ENCODE measurements around the gene DERL3.
"Not testable (repeated sequence)": the region's sequence is repeated elsewhere in the genome, so short reads cannot be mapped to it uniquely, and the experiment has no call there.

DERL3 gene

GRCh38 chr22:23838681-23839468 is at the start of gene DERL3:
DERL3 (minus strand) TSS chr22:23839006; CDS start chr22:23838987, 19 bp downstream.
- DNase-seq (ENCODE audit: low read depth) = peak; percentile 95

- DNase-seq (ENCODE audit: low read depth) = no peak
These were observed 45.3 kb upstream of the DERL3 start for GRCh38 chr22:23884140-23884539.

GRCh38 chr22:23883658-23884057 is 44.9 kb upstream of the DERL3 start:
- DNase-seq (ENCODE audit: low read depth) = no peak

GRCh38 chr22:23882370-23882769 is 43.6 kb upstream of the DERL3 start:
- no peak for DNase-seq (ENCODE audit: low read depth)

DNA sequence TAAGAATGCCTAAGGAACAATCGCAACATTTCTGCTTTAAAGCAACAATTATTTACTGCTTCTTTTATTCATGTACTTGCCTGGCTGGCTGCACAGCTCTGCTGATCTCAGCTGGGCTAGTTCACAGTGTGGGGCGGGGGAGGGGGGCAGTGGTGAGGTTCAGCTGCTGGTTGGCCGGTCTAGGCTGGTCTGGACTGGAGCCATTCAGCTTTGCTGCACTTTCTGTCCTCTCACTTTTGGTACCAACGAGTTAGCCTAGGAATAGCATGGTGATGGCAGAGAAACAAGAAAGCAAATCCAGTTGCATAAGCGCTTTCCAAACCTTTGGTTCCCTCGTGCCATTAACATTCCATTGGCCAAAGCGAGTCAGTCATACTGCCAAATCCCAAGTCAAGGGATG is 39.4 kb upstream of the DERL3 start:
- no peak for DNase-seq (ENCODE audit: low read depth)

DNA sequence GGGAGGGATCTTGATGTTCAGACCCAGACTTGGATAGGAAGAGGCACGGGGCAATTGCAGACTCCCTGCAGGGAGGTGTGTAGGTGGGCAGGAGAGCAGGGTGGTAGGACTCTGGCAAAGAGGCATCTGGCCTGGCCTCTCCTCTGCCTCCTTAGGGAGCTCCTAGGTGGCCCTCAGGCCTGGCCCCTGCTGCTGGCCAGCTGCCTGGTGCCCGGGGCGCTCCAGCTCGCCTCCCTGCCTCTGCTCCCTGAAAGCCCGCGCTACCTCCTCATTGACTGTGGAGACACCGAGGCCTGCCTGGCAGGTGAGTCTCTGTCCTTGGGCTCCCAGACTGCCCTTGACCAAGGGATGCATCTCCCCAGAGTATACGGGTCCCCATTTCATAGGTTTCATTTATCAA is 38.8 kb upstream of the DERL3 start:
- DNase-seq (ENCODE audit: low read depth) = no peak

DNA sequence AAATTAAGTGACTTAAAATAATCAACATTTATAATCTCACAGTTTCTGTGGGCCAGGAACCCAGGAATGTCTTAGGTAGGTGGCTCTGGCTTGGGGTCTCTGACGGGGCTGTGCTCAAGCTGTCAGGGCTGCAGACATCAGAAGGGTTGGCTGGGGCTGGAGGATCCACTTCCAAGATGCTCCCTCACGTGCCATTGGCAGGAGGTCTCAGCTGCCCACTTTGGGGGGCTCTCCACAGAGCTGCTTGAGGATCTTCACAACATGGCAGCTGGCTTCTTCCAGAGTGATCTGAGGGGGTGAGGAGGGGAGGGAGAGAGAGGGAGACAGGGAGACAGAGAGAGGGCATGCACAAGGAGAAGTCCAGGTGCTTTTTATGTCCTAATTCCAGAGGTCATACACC is 37.0 kb upstream of the DERL3 start:
- no peak for DNase-seq (ENCODE audit: low read depth)

GRCh38 chr22:23874871-23875270 is 36.1 kb upstream of the DERL3 start:
- no peak for DNase-seq (ENCODE audit: low read depth)

DNA sequence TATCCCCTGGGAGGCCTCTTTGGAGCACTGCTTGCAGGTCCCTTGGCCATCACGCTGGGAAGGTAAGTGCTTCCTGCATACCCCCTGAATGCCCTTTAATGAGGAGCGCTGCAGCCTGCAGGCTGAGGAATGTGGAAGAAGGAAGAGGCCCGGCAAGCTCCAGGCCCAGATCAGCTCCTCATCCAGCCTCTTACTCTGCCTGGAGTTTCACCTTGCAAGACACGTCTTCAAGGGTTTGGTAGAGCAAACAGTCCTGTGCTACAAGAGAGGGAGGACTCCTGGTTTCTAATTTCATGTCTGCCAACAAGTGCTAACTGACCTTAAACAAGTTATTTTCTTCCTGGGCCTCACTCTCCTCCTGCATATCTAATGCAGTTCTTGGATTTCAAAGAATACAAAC is 29.8 kb upstream of the DERL3 start:
- no peak for DNase-seq (ENCODE audit: low read depth)

DNA sequence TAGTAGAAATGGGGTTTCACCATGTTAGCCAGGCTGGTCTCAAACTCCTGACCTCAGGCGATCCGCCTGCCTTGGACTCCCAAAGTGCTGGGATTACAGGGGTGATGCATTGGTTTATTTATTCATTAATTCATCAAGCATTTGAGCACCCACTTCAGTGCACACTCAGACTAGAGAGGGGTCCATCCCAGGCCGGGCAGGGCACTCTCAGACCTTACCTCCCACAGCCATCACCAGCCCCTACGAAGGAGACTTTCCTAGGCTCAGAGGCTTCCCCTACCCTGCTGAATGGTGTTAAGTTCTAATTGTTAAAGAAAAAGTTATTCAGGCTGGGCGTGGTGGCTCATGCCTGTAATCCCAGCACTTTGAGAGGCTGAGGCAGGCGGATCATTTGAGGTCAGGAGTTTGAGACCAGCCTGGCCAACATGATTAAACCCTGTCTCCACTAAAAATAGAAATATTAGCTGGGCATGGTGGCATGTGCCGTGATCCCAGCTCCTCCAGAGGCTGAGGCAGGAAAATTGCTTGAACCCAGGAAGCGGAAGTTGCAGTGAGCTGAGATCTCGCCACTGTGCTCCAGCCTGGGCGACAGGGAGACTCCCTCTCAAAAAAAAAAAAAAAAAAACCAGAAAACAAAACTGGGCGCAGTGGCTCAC is 25.8 kb upstream of the DERL3 start:
- DNase-seq (ENCODE audit: low read depth) = not testable (repeated sequence)

DNA sequence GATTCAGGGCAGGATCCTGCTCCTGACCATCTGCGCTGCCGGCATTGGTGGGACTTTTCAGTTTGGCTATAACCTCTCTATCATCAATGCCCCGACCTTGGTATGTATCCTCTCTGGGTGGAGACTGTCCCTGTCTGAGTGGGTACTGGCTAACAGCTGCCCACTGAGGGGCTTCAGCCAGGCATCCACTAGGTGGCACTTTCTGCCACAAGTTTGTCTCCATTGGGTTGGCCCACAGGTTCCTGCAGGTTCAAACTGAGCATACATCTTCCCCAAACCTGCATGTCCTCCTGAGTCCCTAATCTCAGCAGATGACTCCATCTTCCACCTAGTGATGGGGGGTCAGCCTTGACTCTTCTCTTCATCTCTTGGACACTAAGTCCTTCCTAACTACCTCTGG is 23.3 kb upstream of the DERL3 start:
- no peak for DNase-seq (ENCODE audit: low read depth)

GRCh38 chr22:23860187-23860586 is 21.4 kb upstream of the DERL3 start:
- DNase-seq (ENCODE audit: low read depth) = not testable (repeated sequence)

GRCh38 chr22:23859201-23859600 is 20.4 kb upstream of the DERL3 start:
- DNase-seq (ENCODE audit: low read depth) = no peak

DNA sequence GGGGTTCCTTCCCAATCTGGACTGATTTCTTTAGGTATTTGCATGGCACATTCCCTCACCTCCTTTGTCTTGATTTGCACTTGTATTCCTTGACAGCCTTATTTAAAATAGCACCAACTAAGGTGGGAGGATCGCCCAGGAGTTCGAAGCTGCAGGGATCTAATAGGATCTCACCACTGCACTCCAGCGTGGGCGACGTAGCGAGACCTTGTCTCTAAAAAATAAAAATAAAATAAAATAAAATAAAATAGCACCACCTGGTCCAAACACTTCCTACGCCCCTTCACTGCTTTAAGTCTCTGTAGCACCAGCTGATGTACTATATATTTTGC is 19.6 kb upstream of the DERL3 start:
- no peak for DNase-seq (ENCODE audit: low read depth)

- DNase-seq (ENCODE audit: low read depth) = peak; percentile 85
These were observed 19.0 kb upstream of the DERL3 start, which contains the start of gene SLC2A11 for GRCh38 chr22:23857606-23858483. SLC2A11 (plus strand) TSS chr22:23857875; CDS start chr22:23858000, 125 bp downstream.

DNA sequence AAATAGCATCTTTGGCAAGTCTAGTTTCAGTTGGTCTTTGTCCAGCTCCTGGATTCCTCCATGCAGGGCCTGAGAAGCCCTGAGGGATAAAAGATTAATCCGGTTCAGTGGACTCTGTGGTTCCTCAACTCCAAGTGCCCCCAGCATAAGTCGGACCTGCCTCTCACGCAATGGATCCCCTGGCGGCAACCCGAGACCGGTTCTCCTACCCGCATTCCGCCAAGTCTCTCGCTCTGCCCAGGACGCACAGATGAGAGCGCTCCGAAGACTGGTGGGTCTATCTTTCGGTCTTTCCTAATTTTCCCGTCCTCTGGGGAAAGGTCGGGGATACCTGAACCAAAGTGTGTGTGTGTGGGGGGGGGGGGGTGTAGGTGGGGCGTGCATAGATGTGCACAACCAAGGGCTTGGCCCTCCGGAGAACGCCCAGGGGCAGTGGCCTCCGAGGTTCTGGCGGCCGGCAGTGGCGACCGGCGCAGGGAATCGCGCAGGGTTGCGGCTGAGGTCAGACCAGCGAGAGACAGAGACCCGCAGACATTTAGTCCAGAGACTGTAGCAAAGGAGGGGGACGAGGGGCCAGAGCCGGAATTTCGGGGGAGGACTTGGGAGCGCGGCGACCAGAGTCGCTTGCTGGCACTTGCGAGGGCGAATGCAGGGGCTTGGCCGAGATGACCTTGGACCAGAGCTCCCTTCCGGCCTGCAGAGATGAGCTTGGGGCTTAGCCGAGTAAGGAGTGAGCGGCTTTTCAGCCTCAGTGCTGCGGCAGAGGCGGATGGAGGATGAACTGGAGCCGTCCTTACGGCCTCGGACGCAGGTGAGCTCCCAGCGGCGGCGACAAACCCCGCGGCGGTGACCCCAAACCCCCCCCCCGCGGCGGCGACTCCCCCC is 18.2 kb upstream of the DERL3 start:
- no peak for DNase-seq (ENCODE audit: low read depth)

DNA sequence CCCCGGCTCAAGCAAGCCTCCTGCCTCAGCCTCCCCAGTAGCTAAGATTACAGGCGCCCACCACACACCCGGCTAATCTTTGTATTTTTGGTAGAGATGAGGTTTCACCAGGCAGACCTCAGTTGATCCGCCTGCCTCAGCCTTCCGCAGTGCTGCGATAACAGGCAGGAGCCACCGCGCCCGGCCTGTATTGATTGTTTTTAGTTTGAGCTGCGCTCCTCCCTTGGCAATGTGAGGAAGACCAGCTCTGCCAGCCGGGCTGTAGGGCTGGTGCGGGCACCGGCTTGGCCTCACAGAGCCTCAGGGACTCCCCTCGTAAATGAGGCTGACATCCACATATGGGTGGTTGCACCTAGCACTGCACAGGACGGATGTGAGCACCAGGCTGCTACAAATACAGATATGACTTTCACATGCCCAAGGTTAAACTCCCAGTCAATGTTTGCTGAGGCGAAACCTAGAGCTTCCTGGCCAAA is 11.4 kb upstream of the DERL3 start:
- DNase-seq (ENCODE audit: low read depth) = no peak

GRCh38 chr22:23849009-23850006 is 10.5 kb upstream of the DERL3 start:
- peak; percentile 28 for DNase-seq (ENCODE audit: low read depth)

- no peak for DNase-seq (ENCODE audit: low read depth)
These were observed 9.4 kb upstream of the DERL3 start for GRCh38 chr22:23847991-23848864.
